Measurements from ENCODE around the gene GPC6.

Gene GPC6

GRCh38 chr13:93709506-93710244, 483.1 kb downstream of the GPC6 start:
- no peak for DNase-seq

GRCh38 chr13:93714171-93714570, 487.6 kb downstream of the GPC6 start:
- no peak for DNase-seq

- DNase-seq = no peak
These were observed 489.3 kb downstream of the GPC6 start for GRCh38 chr13:93715866-93716265.

GRCh38 chr13:93716623-93717022, 490.0 kb downstream of the GPC6 start:
- DNase-seq = no peak

GRCh38 chr13:93721483-93721882, 494.9 kb downstream of the GPC6 start:
- no peak for DNase-seq

- DNase-seq = no peak
These were observed 496.7 kb downstream of the GPC6 start for GRCh38 chr13:93723316-93723715.

- no peak for DNase-seq
These were observed 497.6 kb downstream of the GPC6 start for GRCh38 chr13:93724187-93724586.

GRCh38 chr13:93726173-93726957, 499.8 kb downstream of the GPC6 start:
- no peak for DNase-seq

GRCh38 chr13:93727211-93728141, 500.9 kb downstream of the GPC6 start:
- DNase-seq = no peak

GRCh38 chr13:93729383-93729782, 502.8 kb downstream of the GPC6 start:
- no peak for DNase-seq

GRCh38 chr13:93730780-93731179, 504.2 kb downstream of the GPC6 start:
- DNase-seq = no peak

- DNase-seq = no peak
These were observed 505.6 kb downstream of the GPC6 start for GRCh38 chr13:93732186-93732585.

GRCh38 chr13:93736081-93736480, 509.5 kb downstream of the GPC6 start:
- no peak for DNase-seq

- DNase-seq = no peak
These were observed 510.3 kb downstream of the GPC6 start for GRCh38 chr13:93736909-93737308.

GRCh38 chr13:93740334-93740733, 513.7 kb downstream of the GPC6 start:
- DNase-seq = no peak

GRCh38 chr13:93744033-93744432, 517.4 kb downstream of the GPC6 start:
- DNase-seq = no peak

GRCh38 chr13:93744886-93745285, 518.3 kb downstream of the GPC6 start:
- no peak for DNase-seq

GRCh38 chr13:93745884-93746283, 519.3 kb downstream of the GPC6 start:
- no peak for DNase-seq

GRCh38 chr13:93746589-93746988, 520.0 kb downstream of the GPC6 start:
- no peak for DNase-seq

- no peak for DNase-seq
These were observed 524.1 kb downstream of the GPC6 start for GRCh38 chr13:93750676-93751075.

- no peak for DNase-seq
These were observed 524.5 kb downstream of the GPC6 start for GRCh38 chr13:93751117-93751516.

GRCh38 chr13:93752541-93752940, 525.9 kb downstream of the GPC6 start:
- no peak for DNase-seq

GRCh38 chr13:93753639-93754038, 527.0 kb downstream of the GPC6 start:
- no peak for DNase-seq
